Colonic mucosa (tissue), 4 donors: ENCODE results near the gene STPG4. TPM values are rescaled to one million over a fixed set of nuclear protein-coding genes. Genes with fewer than 3 reads are reported as not detected.

Experiments
- DNase-seq: peaks from one replicate; pipeline ENCODE4 v3.0.0-alpha.2; 2020
- H3K27ac ChIP-seq: fragments of 200-600 bp; one replicate; pipeline ENCODE4 v1.8.0; 2021
- H3K27me3 ChIP-seq: fragments of 200-600 bp; one replicate; pipeline ENCODE4 v1.8.0; 2021
- H3K36me3 ChIP-seq: fragments of 200-600 bp; one replicate; pipeline ENCODE4 v1.8.0; 2021
- H3K4me1 ChIP-seq: fragments of 200-600 bp; one replicate; pipeline ENCODE4 v1.8.0; 2021; ENCODE audit warnings: mild to moderate bottlenecking
- H3K4me3 ChIP-seq: fragments of 200-600 bp; one replicate; pipeline ENCODE4 v1.8.0; 2021
- H3K9ac ChIP-seq, 2 donors: one replicate each; pipeline ENCODE4 v1.7.0; 2013; ENCODE audit warnings: control low read depth in 2 of 2, low read depth in 2 of 2, low read length in 2 of 2
- H3K9me3 ChIP-seq: fragments of 200-600 bp; one replicate; pipeline ENCODE4 v1.8.0; 2021
- intact Hi-C: fragments of 100-400 bp; cut with DNase I; formaldehyde crosslinking; loops from one replicate; pipeline ENCODE4 v1.14.1; 2022
- total RNA-seq, 2 donors: library from RNA; stranded (reverse); fragmentation: NEBNext Ultra II Directional in 1 of 2; extraction: Animal tissue kit (Norgen Biotek cat#: 25700) in 1 of 2; gene quantifications; one replicate each; pipeline ENCODE4 v1.2.1, GENCODE V29; 2021
- TF ChIP-seq, protein P1 (sequence below): fragments of 200-600 bp; IDR thresholded peaks from one replicate; pipeline ENCODE4 v1.8.0; 2022; ENCODE audit warnings: antibody characterized with exemption, mild to moderate bottlenecking
- donor health status: healthy.
- donor health status: DM: no; HTN: no; CAD: no.
- donor health status: DM: no; HTN: no; CAD: no.

Gene STPG4
- total RNA-seq, 2 donors from 2014 or later, result 0.21 to 0.47 TPM

DNA sequence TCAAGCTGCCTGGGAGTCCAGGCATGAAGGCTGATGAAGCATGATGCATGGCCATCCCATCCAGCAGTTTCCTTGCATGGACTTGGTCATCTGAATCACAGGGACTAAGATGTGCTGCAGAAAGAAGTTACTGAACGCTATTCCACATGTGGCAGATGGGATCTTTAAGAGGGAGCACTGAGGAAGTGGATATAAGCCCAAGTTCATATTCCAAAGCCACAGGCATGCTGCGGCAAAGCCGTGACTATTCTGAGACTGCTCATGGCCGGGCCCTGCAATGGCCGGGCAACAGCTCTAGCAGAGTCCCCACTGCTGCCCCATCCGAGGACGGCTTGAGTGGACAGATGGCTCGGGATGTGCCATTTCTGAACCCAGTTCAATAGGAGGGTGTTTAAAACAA is 61.5 kb downstream of the STPG4 start:
- H3K9ac ChIP-seq, result no peak overlapping the region
- intact Hi-C loops, result no loop called here
- no peak overlapping the region for H3K4me3 ChIP-seq
- TF ChIP-seq, protein P1, sequence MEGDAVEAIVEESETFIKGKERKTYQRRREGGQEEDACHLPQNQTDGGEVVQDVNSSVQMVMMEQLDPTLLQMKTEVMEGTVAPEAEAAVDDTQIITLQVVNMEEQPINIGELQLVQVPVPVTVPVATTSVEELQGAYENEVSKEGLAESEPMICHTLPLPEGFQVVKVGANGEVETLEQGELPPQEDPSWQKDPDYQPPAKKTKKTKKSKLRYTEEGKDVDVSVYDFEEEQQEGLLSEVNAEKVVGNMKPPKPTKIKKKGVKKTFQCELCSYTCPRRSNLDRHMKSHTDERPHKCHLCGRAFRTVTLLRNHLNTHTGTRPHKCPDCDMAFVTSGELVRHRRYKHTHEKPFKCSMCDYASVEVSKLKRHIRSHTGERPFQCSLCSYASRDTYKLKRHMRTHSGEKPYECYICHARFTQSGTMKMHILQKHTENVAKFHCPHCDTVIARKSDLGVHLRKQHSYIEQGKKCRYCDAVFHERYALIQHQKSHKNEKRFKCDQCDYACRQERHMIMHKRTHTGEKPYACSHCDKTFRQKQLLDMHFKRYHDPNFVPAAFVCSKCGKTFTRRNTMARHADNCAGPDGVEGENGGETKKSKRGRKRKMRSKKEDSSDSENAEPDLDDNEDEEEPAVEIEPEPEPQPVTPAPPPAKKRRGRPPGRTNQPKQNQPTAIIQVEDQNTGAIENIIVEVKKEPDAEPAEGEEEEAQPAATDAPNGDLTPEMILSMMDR, result no peak
- no peak overlapping the region for H3K27ac ChIP-seq
- DNase-seq, result no peak
- no peaks in the 10 kb centered on the region for H3K9me3 ChIP-seq
- no peaks in the 10 kb centered on the region for H3K36me3 ChIP-seq
- no peaks in the 10 kb centered on the region for H3K27me3 ChIP-seq
- H3K4me1 ChIP-seq, result peaks cover under 1% of the 10 kb centered on the region

GRCh38 chr2:47092465-47092864 is 62.6 kb downstream of the STPG4 start:
- no peak overlapping the region for H3K9ac ChIP-seq
- H3K9me3 ChIP-seq, result no peaks in the 10 kb centered on the region
- no peaks in the 10 kb centered on the region for H3K36me3 ChIP-seq
- intact Hi-C loops, result no loop called here
- peaks cover 4% of the 10 kb centered on the region for H3K4me1 ChIP-seq
- no peak overlapping the region for H3K4me3 ChIP-seq
- TF ChIP-seq, protein P1, result no peak
- H3K27ac ChIP-seq, result no peak overlapping the region
- H3K27me3 ChIP-seq, result no peaks in the 10 kb centered on the region
- DNase-seq, result no peak

- TF ChIP-seq, protein P1, result no peak
- no peak for DNase-seq
- Histone ChIP-seq H3K9ac (no peak overlapping the region), H3K4me3 (no peak overlapping the region), H3K4me1 (peaks cover 4% of the 10 kb centered on the region), H3K27me3 (no peaks in the 10 kb centered on the region), H3K36me3 (no peaks in the 10 kb centered on the region), H3K27ac (no peak overlapping the region), H3K9me3 (no peaks in the 10 kb centered on the region)
- intact Hi-C loops, result no loop called here
Measured at GRCh38 chr2:47091118-47091517, 64.0 kb downstream of the STPG4 start.

GRCh38 chr2:47089083-47089464 is 66.0 kb downstream of the STPG4 start:
- intact Hi-C loops, result no loop called here
- Histone ChIP-seq H3K9me3 (no peaks in the 10 kb centered on the region), H3K36me3 (no peaks in the 10 kb centered on the region), H3K9ac (no peak overlapping the region), H3K4me3 (no peak overlapping the region), H3K4me1 (peaks cover 4% of the 10 kb centered on the region), H3K27ac (no peak overlapping the region), H3K27me3 (no peaks in the 10 kb centered on the region)
- TF ChIP-seq, protein P1, result no peak
- no peak for DNase-seq

DNA sequence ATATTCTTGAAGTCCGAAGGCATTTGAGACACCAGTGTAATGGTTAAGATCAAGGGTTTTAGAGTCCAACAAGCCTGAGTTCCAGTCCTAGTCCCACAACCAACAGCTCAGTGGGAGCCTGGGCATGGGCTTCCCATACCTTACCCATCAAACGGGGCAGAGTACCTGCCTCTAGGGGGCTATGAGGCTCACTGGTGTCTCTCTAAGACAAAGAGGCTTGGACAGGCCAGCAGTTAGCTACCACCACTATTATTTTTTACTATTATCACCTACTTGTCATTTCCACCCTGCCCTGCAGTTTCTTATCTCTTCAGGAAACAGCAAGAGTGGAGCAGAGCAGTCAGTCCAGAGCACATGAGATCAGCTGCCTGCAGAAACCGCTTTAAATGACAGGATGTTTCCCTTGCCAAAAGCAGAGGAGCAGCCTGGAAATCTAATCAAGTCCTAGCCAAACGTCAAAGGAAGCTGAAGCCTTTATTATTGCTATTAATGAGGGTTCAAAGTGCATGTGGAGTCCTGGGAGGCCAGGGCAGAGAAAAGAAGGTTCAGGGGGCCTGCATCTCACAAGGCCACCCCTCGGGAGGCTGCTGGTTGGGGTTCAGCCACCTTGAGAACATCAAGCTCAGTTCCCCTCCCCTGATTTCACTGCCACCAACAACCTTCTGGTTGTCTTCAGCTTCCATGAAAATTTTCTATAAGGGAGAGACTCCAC is 66.6 kb downstream of the STPG4 start:
- no peak for DNase-seq

More for the DNA sequence above, 66.6 kb downstream of the STPG4 start:
- Histone ChIP-seq H3K4me1 (peaks cover 4% of the 10 kb centered on the region), H3K9me3 (no peaks in the 10 kb centered on the region), H3K36me3 (no peaks in the 10 kb centered on the region), H3K9ac (no peak overlapping the region), H3K27me3 (no peaks in the 10 kb centered on the region), H3K27ac (no peak overlapping the region), H3K4me3 (no peak overlapping the region)
- intact Hi-C loops, result no loop called here
- TF ChIP-seq, protein P1, result no peak
